Panc1 (cell line): ENCODE measurements around the gene CORO7. TPM values are rescaled to one million over a fixed set of nuclear protein-coding genes. Genes with fewer than 3 reads are reported as not detected.

Experiments used
- ATAC-seq: fragments of 200-7000 bp; cut with Tn5 transposase; 2 replicates; pipeline ENCODE4 v1.9.1; 2020; ENCODE audit warnings: mild to moderate bottlenecking, moderate library complexity
- BruUV-seq: library from RNA; stranded (reverse); fragments of 400-500 nt; replicated peaks from 2 replicates; lab custom pipeline; 2021; lab: Mats Ljungman, UMichigan
- CTCF ChIA-PET: fragments of 300-600 bp; sonication (Branson Sonifier 250); formaldehyde crosslinking; loops from one replicate; lab custom pipeline; 2022; ENCODE audit warnings: antibody characterized with exemption; lab: Charles Lee
- POLR2A ChIA-PET: fragments of 300-600 bp; sonication (Branson Sonifier 250); formaldehyde crosslinking; loops from one replicate; lab custom pipeline; 2022; ENCODE audit warnings: antibody characterized with exemption; lab: Charles Lee
- DNase-seq: peaks from one replicate; pipeline ENCODE4 v3.0.0-alpha.2; 2010; ENCODE audit warnings: low read depth, low spot score
- H3K27ac ChIP-seq: 2 replicates; pipeline ENCODE4 v1.5.1; 2011; ENCODE audit warnings: mild to moderate bottlenecking, low read length, inconsistent platforms
- H3K27me3 ChIP-seq: fragments of 200-500 bp; sonication (Bioruptor generic); 2 replicates; pipeline ENCODE4 v1.6.0; 2014; ENCODE audit warnings: low read length, inconsistent platforms; ENCODE audit not compliant: control insufficient read depth, insufficient read depth
- H3K36me3 ChIP-seq: fragments of 200-500 bp; sonication (Bioruptor generic); 2 replicates; pipeline ENCODE4 v1.5.1; 2014; ENCODE audit warnings: inconsistent platforms, mild to moderate bottlenecking, low read length, moderate library complexity; ENCODE audit not compliant: control insufficient read depth, insufficient read depth
- H3K4me1 ChIP-seq: 2 replicates; pipeline ENCODE4 v1.5.1; 2011; ENCODE audit warnings: inconsistent platforms, mild to moderate bottlenecking, low read length, moderate library complexity; ENCODE audit not compliant: control insufficient read depth, insufficient read depth
- H3K4me3 ChIP-seq, 2 experiments: 2 replicates each; pipeline ENCODE4 v1.5.1; 2011 to 2012; ENCODE audit warnings: low read depth in 2 of 2, low read length in 2 of 2, mild to moderate bottlenecking in 2 of 2, inconsistent platforms in 1 of 2, moderate library complexity in 1 of 2
- H3K9me3 ChIP-seq: fragments of 200-500 bp; sonication (Bioruptor generic); 2 replicates; pipeline ENCODE4 v1.5.1; 2014; ENCODE audit warnings: low read depth, mild to moderate bottlenecking, inconsistent platforms, low read length, moderate library complexity; ENCODE audit not compliant: control insufficient read depth, insufficient read depth
- CTCF ChIP-seq: fragments of 450-650 bp; IDR thresholded peaks from 2 replicates; pipeline ENCODE4 v1.5.1; 2017; ENCODE audit warnings: mild to moderate bottlenecking
- POLR2AphosphoS5 ChIP-seq: IDR thresholded peaks from 2 replicates; pipeline ENCODE4 v1.6.1; 2012; ENCODE audit warnings: mild to moderate bottlenecking, low read depth, low read length, moderate library complexity
- SIN3A ChIP-seq: IDR thresholded peaks from 2 replicates; pipeline ENCODE4 v1.6.1; 2012; ENCODE audit warnings: low read depth, mild to moderate bottlenecking, low read length, moderate library complexity, borderline replicate concordance; ENCODE audit not compliant: insufficient read depth
- TCF7L2 ChIP-seq: IDR thresholded peaks from 2 replicates; pipeline ENCODE4 v1.6.1; 2011; ENCODE audit warnings: mild to moderate bottlenecking, low read depth, low read length, inconsistent platforms
- in situ Hi-C: cut with HindIII; loops from 2 replicates; pipeline ENCODE4 v1.10.0; 2016; ENCODE audit warnings: low sequenced_read_pairs, low pct_unique_long_range_greater_than_20kb
- intact Hi-C: fragments of 100-400 bp; cut with micrococcal nuclease; formaldehyde crosslinking; loops from one replicate; pipeline ENCODE4 v1.10.0; 2022; ENCODE audit not compliant: unreplicated experiment
- total RNA-seq: library from RNA; stranded (reverse); gene quantifications from one replicate; pipeline ENCODE4 v1.2.1, GENCODE V29; 2021; ENCODE audit not compliant: unreplicated experiment
- TF ChIP-seq, protein P1 (sequence below), 2 experiments: IDR thresholded peaks; 2 replicates each; pipeline ENCODE4 v1.6.1; 2011 to 2012; ENCODE audit warnings: low read depth in 2 of 2, control low read depth in 1 of 2, low read length in 1 of 2, mild to moderate bottlenecking in 1 of 2, moderate library complexity in 1 of 2; ENCODE audit not compliant: insufficient read depth in 1 of 2

The CORO7 gene
- total RNA-seq, 1 experiment from 2014 or later: 37.5 TPM

GRCh38 chr16:4354512-4355409, 61.6 kb downstream of the CORO7 start:
- no peak for TF ChIP-seq CTCF
- no peak for TF ChIP-seq SIN3A
- TF ChIP-seq, protein P1, sequence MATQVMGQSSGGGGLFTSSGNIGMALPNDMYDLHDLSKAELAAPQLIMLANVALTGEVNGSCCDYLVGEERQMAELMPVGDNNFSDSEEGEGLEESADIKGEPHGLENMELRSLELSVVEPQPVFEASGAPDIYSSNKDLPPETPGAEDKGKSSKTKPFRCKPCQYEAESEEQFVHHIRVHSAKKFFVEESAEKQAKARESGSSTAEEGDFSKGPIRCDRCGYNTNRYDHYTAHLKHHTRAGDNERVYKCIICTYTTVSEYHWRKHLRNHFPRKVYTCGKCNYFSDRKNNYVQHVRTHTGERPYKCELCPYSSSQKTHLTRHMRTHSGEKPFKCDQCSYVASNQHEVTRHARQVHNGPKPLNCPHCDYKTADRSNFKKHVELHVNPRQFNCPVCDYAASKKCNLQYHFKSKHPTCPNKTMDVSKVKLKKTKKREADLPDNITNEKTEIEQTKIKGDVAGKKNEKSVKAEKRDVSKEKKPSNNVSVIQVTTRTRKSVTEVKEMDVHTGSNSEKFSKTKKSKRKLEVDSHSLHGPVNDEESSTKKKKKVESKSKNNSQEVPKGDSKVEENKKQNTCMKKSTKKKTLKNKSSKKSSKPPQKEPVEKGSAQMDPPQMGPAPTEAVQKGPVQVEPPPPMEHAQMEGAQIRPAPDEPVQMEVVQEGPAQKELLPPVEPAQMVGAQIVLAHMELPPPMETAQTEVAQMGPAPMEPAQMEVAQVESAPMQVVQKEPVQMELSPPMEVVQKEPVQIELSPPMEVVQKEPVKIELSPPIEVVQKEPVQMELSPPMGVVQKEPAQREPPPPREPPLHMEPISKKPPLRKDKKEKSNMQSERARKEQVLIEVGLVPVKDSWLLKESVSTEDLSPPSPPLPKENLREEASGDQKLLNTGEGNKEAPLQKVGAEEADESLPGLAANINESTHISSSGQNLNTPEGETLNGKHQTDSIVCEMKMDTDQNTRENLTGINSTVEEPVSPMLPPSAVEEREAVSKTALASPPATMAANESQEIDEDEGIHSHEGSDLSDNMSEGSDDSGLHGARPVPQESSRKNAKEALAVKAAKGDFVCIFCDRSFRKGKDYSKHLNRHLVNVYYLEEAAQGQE (IDR thresholded peaks at IDR 0.05; ENCODE audit: insufficient read depth in 1 of 2, low read depth in 2 of 2, low read length in 1 of 2): no peak
- TF ChIP-seq POLR2AphosphoS5: no peak
- no peak for TF ChIP-seq TCF7L2
- H3K36me3 ChIP-seq: no peaks in the 10 kb centered on the region
- H3K27ac ChIP-seq: no peak overlapping the region
- ChIA-PET CTCF (interaction anchor here (0.7 kb wide), 1 partner anchor 50 kb away, joined by 4 read pairs; no protein-coding TSS in a partner anchor), POLR2A (interaction anchor here (0.6 to 0.7 kb wide), 2 partner anchors 32 to 211 kb away, joined by 4 to 7 read pairs; no protein-coding TSS in a partner anchor)
- peaks cover 8% of the 10 kb centered on the region; the same call in 1 of the 2 replicates for H3K4me1 ChIP-seq
- DNase-seq: no peak
- no peaks in the 10 kb centered on the region for H3K27me3 ChIP-seq
- H3K4me3 ChIP-seq: no peak overlapping the region
- no peaks in the 10 kb centered on the region for H3K9me3 ChIP-seq
- in situ Hi-C loops: no loop called here
- ATAC-seq: no peak
- BruUV-seq: no TSS peak
- intact Hi-C loops: no loop called here

GRCh38 chr16:4353675-4354074, 62.7 kb downstream of the CORO7 start:
- in situ Hi-C loops (no loop called here), intact Hi-C loops (no loop called here)
- no TSS peak for BruUV-seq
- Histone ChIP-seq H3K4me3 (no peak overlapping the region), H3K36me3 (no peaks in the 10 kb centered on the region), H3K9me3 (no peaks in the 10 kb centered on the region), H3K27ac (no peak overlapping the region), H3K4me1 (peaks cover 13% of the 10 kb centered on the region; the same call in 1 of the 2 replicates), H3K27me3 (no peaks in the 10 kb centered on the region)
- ATAC-seq (no peak), DNase-seq (no peak)
- TF ChIP-seq TCF7L2: no peak
- no peak for TF ChIP-seq POLR2AphosphoS5
- no peak for TF ChIP-seq SIN3A
- TF ChIP-seq, protein P1 (IDR thresholded peaks at IDR 0.05; ENCODE audit: insufficient read depth in 1 of 2, low read depth in 2 of 2, low read length in 1 of 2): no peak
- TF ChIP-seq CTCF: no peak
- ChIA-PET CTCF (no interaction called here), POLR2A (no interaction called here)
